Activated naive CD4-positive, alpha-beta T cell treated with anti-CD3 and anti-CD28 coated beads, Interleukin-2, amount 50 U/mL, for 16 hours (primary cell): ENCODE measurements around the gene SYNE2.
"Not testable (repeated sequence)": the region's sequence is repeated elsewhere in the genome, so short reads cannot be mapped to it uniquely, and the experiment has no call there.

Experiments
- DNase-seq: peaks from one replicate; pipeline ENCODE4 v3.0.0-alpha.2; 2020

Gene SYNE2

DNA sequence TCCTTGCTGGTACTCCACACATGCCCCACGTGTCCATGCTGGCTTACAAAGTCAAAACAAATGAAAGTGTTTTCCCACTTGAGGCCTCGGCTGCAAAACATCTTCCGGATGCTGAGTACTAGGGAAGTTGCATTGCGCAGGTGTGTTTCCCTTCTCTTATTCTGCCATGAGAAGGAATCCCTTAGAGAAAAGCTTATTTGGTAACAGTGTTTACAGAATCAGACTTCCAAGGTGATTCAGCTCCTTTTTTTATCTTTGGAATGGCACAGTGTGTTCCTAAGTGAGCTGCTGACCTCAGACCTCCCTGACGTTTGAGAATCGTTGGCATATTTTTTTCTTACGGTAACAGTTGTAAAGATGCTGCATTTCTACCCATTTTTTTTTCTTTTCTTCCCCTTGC, 230.0 kb downstream of the SYNE2 start:
- no peak for DNase-seq

DNA sequence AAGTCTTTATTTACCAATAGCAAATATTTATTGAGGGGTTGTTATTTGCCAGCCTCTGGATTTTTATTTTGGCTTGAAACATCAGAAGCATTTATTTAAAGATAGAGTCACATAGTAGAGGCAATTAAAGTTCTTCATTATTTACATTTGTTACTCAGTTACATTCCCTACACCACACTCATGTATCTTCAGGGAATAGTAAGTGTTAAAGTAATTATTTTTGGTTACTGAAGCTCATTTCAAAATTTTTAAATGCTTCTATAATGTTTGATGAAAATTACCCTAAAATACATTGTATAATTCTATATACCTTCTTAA, 235.8 kb downstream of the SYNE2 start:
- no peak for DNase-seq

DNA sequence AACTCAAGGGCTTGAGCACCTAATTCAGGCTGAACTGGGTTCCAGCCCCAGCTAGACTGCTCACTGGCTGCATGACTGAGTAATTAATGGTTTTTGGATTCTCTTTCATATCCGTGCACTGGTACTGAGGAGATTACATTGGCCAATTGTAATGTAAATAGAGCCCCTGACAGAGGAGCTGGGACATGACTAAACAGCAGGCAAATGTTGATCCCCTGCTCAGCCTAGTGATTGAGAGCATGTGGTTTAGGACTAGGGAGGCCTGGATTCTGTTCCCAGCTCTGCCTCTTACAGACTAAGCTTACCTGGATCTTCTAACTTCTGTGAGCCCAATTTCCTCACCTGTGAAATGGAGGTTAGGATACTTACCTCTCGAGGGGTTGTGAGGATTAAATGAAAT, 237.1 kb downstream of the SYNE2 start:
- DNase-seq = no peak

DNA sequence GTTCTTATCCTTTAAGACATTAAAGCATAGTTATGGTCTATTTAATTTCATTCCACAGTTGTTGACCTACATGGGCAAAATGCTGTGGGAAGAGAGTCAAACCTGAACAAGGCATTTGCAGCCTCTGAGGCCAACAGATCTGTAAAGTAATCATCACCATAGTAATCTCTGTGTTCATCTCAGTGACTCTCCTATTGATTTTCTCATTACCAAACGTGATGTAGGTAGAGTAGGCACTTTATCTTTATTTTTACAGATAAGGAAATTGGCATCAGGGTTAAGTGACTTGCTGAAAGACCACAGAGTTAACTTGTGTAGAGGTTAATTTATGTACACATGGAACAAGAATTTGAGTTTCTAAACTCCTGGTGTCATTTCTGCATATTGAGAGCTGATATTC, 238.4 kb downstream of the SYNE2 start:
- no peak for DNase-seq

DNA sequence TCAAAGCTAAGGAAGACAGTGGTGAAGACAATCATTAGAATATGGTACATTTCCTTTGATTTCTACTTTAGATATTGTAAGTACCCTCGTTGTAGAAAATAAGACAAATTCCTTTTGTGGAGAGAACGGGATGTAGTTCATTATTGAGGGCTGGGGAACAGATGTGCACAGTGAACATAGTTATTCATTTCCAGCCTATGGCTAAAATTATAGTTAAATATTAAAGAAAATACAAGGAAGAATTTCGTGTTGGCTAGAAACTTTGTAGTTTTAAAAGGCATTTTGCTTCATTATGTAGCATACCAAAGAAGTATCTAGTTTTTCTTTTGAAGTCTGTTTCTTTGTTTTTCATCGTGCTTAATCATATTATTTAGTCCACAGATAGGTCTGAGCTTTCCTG, 239.5 kb downstream of the SYNE2 start:
- DNase-seq = no peak

DNA sequence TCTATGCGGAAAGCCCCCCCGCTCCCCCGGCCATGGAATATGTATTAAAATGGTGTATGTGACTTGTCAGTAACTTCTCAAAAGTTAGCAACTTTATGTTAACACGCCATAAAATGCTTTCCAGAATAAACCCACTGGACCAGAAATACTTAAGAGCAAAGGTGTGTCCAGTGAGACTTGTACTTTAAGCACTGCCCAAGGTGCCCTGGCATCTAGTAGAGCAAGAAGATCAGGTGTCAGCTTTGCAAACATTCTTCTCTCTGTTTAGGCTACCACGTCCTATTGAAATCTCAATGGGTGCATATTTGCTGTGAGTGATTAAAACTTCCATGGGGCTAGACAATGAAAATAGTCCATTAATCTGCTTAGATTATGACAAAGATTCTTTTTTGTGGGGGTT, 240.1 kb downstream of the SYNE2 start:
- DNase-seq = no peak

DNA sequence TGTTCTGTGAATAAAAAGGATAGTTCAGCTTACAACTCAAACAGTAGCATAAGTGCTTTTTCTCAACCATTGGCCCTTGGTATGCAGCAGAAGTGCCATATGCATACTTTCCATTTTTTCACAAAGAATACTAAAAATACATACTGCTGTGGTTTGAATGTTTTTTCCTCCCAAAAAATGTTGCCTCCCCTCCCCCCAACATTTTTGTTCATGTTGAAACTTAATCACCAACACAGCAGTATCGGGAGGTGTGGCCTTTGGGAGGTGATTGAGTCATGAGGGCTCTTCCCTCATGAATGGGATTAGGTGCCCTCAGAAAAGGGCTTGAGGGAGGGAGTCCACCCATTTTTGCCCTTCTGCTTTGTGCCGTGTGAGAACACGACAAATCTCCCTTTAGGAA, 242.8 kb downstream of the SYNE2 start:
- DNase-seq = no peak

DNA sequence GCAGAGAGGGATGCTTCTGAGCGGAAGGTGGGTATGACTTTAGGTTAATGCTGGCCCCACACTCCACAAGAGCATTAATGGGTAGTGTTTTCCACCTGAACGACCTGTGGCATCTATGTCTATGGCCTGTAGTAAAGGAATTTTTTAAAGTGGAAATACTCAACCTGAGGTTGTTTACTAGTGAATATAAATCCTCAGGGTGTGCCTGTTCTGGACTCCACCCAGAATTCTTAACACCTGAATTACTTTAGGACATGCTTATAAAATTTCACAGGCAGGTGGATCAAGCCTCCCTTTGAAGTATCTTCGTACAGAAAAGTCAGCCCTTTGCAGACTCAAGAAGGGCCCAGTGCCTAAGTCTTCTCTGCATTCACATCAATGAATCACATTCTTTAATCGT, 245.3 kb downstream of the SYNE2 start:
- DNase-seq = no peak

DNA sequence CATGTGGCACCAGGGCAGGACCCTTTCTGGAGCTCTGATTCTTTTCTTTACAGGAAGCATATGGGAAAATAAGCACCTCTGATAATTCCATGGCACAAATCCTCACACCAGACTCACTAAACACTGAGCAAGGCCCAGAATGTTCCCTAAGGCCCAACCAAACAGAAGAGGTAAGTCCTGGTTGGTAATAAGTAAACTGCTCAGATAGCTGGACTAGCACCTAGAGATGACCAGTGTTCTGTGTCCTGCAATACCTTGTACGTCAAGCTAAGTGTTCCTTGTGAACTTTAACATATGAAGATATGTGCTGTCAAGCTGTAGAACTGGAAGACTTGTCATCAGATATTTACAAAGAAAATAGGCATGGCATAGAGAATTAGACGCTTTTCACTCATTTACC, 254.6 kb downstream of the SYNE2 start:
- DNase-seq = no peak

DNA sequence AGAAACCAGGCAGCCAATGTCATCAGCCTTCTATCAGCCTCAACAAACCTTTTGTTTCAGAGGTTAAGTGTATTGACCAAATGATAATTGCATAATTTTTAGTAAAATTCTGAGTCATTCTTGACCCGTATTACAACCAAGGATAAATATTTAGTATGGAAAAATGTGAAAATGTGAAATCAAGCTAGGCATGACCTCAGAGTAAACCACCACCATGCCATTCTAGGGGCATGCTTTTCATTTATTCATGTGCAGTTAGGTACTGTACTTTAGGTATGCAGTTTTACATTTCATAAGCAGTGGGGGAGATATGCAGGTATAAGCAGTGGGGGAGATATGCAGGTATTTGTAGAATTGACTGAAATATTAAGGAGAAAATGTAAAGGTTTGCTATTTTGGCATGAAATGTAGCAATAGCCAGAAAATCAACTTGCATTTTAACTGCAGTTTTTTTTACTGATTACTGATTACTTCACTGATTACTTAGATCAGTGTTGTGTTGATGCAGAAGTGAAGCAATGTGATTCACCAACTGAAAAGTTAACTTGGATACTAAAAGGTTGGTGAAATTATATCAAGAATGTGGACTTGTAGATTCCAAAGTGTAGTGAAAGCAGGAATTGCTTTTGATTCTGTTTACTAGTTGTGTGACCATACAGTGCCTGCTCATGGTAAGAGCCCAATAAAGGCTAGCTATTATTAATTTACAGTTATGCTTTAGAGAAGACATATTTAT, 257.2 kb downstream of the SYNE2 start:
- DNase-seq = no peak

DNA sequence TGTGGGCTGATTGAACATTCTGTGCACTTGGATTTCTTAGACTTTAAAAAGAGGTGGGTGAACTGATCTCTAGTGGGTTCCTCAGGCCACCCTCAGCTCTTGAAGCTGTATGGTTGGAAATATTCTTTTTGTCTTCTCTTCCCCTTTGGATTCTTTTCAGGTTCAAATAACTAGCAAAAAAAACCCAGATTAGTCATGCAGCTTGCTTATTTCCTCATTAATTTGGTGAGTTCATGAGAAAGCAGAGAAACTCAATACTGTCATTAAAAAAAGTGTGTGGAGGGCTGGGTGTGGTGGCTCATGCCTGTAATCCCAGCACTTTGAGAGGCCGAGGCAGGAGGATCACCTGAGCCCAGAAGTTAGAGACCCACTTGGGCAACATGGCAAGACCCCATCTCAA, 258.0 kb downstream of the SYNE2 start:
- no peak for DNase-seq

DNA sequence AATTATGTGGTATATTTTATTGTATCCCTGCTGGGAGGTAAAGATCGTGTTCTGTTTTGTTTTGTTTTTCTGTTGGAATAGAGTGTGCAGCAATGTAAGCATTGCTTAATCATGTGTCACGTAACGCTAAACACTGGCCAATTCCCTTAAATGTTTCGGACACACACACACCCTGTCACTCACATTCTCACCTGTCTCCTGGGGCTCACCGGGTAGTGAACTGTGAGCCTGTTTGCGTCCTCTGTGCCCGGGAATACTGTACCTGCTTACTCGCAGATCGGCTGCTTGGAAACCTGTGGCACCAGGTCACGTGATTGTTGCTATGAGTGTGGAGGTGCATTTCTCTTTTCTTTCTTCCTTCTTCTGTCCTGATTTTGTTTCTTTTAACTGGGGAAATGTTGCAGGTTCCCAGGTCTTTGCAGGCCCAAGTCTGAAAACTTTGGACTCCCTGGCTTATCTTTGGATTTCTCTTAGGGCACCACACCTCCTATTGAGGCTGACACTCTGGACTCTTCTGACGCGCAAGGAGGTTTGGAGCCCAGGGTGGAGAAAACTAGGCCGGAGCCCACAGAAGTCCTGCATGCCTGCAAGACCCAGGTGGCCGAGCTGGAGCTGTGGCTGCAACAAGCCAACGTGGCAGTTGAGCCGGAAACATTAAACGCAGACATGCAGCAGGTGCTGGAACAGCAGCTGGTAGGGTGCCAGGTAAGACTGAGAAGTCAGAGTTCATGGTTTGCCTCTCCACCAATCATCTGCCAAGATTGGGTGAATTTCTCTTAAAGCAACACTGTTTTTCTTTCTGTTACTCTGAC, 260.3 kb downstream of the SYNE2 start:
- DNase-seq = no peak

DNA sequence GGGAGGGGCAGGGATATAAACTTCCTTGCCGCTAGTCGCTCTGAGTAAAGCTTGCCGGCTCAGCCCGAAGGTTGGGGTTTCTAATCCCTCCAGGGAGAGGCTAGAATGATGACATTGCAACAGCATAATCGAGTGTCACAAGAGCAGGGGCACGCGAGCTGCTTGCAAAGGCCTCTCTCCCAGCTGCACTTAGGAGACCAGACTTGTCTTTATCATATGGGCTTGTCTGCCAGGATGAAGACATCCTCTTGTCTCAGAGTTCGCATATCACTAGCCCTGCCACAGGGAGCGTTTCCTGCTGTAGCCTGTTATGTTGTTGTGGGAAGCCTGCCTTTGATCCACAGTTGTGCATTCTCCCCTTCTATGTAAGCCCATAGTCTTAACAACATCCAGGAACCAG, 261.4 kb downstream of the SYNE2 start:
- no peak for DNase-seq

DNA sequence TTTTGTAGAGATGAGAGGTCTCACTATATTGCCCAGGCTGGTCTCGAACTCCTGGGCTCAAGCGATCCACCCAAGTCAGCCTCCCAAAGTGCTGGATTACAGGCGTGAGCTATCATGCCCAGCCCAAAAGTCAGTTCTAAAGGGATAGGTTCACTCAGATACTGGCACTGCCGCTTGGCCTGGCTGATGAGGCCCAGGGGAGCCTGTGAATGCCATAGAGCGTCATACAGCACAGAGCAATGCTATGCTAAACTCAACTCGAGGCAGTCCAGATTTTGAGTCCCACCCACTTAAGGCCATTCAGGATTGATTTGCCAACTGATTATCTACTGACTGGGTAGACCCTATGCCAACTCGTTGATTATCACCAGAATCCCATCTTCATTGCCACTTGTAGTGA, 262.0 kb downstream of the SYNE2 start:
- DNase-seq = no peak

DNA sequence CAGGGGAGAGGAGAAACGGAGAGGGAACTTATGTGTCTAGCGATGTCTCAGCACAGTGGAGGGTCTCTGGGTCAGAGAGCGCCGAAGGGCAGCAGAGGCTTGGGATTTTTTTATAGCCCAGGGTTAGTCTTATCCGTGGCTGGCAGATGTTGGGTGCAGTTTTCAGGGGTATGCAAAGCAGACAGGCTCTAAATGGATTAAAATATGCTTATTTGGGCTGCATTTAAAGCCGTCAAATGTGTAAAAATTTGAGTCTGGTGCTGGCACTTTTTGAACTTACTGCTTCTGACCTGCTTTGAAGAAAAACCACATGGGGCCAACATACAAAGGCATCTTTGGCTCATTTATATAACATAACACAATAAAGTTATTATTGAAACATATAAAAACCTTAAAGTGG, 262.6 kb downstream of the SYNE2 start:
- no peak for DNase-seq

DNA sequence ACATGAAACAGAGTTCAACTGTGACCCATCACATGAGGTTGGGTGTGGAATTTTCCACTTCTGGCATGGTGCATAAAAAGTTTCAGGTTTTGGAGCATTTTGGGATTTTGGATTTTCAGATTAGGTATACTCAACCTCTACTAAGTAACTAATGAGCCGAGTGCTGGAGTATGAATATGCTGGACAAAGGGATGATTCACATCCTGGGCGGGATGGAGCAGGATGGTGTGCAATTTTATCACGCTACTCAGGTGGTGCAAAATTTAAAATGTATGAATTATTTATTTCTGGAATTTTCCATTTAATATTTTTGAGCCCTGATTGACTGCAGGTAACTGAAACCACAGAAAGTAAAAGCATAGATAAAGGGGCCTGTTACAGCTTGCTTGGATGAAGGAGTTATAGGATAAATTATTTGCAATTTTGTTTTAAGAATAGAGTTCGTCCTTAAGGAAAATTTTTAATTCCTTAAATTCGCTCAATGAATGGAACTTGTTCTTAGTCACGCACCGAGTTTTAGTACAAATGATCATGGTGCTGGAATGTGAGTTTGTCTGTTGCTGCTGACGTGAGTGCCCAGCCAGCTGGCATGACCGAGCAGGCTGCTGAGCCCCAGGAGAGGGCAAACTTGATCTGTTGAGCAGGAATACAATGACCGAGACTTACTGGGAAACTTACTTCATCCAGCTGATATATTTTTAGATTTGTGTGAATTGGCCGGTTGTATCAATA, 265.0 kb downstream of the SYNE2 start:
- DNase-seq = no peak

DNA sequence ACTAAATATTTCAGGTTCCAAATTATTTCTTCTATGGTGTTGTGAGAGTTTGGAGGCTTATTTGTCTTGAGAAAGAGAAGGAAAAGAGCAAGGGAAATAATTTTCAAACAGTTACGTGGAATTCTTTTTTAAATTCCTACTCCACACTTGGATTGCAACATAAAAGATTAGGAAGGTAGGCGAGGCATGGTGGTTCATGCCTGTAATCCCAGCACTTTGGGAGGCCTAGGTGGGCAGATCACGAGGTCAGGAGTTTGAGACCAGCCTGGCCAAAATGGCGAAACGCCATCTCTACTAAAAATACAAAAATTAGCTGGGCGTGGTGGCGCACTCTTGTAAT, 265.6 kb downstream of the SYNE2 start:
- not testable (repeated sequence) for DNase-seq

DNA sequence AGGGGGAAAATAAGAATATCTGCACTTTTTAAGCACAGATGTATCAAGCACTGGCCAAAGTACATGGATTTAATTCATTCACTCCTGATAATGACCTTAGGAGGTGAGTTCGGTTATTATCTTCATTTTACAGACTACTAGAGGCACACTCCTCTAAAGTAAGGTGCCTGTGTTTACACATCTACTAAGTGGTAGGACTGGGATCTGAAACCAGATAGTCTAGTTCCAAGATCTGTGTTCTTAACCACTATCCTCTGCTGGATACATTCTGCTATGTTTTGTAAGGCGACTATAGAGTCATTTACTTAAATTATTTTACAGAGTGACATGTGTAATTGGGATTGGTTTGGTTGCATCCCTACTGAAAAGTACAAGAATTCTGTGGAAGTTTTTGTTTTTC, 266.1 kb downstream of the SYNE2 start:
- no peak for DNase-seq

DNA sequence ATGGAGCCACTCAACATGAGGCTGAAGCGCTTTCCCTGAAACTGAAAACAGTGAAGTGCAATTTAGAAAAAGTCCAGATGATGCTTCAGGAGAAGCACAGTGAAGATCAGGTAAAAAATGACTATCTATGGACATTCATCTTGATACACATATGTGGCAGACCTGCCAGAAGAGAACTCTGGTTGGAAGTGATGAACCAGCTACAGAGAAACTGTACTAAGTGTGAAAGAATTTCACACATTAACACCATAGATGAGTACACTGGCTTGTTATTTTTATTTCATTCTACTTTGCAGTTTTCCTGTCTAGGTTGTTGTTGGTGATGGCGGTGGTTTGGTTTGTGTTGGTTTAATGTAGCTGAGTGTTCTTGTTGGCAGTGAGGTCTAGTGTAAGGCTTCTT, 266.7 kb downstream of the SYNE2 start:
- DNase-seq = no peak

DNA sequence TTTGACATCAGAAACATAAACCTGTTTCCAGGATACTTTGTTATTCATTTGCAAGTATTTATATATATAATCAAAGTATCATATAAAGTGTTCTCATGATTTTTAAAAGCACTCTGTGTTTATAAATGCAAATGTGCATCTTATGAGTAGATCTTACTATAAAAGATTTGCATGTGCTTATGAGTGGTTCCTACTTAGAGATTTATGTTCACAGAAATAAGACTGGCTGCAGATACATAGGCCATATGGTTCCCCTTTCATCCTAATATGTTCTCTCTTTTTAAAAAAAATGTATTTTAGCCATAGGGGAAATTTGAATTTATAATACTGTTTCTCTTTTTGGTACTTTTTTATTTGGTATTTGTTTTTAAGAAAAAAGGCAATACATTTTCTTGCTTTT, 267.2 kb downstream of the SYNE2 start:
- no peak for DNase-seq

DNA sequence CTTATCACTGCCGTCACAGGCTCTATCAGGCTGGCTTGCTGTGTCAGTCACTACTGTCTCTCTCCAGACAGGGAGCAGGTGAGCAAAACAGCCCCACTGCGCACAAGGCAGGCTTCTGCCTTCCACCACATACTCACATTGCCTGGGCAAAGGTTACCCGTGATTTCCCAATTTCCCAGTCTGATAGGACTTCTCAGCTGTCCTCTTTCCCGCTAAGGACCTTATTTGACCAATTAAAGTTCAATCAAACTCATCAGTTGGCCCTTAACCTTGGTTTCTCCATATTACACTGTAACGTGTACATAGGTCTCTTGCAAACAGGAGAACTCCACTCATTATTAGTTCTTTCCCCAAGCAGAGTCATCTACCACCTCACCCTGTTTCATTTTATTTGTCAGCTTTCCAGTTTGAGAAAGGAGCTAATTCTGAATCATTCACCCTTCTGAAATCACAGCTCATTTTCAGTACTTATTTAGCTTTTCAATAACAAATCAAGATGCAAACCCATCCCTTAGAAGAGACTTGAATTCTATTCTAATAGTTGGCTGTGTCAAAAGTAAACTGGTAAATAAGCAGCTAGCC, 270.5 kb downstream of the SYNE2 start:
- no peak for DNase-seq

DNA sequence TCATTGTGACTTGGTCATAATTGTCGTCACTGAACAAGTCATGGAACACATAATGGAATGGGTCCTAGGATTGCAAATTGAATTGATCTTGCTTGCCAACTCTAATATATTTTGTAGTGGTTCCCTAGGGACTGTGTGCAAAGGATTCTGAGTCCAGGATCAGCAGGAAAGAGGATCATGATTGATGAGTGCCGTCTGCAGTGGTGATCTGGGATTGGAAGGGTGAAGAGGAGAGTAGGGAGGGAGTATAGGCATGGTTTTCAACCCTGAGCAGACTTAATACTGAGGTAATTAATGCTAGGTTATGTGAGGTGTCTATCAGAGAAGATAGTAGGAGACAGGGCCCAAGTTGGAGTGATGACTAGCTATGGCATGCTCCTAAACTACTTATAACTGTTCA, 272.5 kb downstream of the SYNE2 start:
- DNase-seq = no peak

DNA sequence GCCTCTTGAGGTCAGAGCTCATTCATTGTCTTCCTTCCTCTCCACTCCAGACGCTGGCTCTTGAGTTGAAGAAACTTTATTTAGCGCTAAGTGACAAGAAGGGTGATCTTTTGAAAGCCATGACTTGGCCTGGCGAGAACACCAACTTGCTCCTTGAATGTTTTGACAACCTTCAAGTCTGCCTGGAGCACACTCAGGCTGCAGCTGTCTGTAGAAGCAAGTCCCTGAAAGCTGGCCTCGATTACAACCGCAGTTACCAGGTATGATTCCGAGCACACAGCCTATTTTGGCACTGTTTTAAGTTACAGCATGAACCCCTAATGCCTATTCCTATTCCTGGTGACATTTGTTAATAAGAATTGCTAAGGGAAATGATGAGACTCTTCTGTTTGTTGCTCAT, 273.7 kb downstream of the SYNE2 start:
- DNase-seq = no peak
